OCI-LY7 (cell line): Measurements from ENCODE around the gene FADS3. TPM values are rescaled to one million over a fixed set of nuclear protein-coding genes. Genes with fewer than 3 reads are reported as not detected.

Source experiments
- BruUV-seq: library from RNA; stranded (reverse); fragments of 400-500 nt; replicated peaks from 2 replicates; lab custom pipeline; 2021; lab: Mats Ljungman, UMichigan
- CTCF ChIA-PET: fragments of 300-600 bp; sonication (Branson Sonifier 250); formaldehyde crosslinking; loops from one replicate; lab custom pipeline; 2022; ENCODE audit warnings: antibody characterized with exemption; ENCODE audit not compliant: unreplicated experiment; lab: Charles Lee
- POLR2A ChIA-PET: fragments of 300-600 bp; sonication (Branson Sonifier 250); formaldehyde crosslinking; loops from one replicate; lab custom pipeline; 2022; ENCODE audit warnings: antibody characterized with exemption; lab: Charles Lee
- DNase-seq: peaks from one replicate; pipeline ENCODE4 v3.0.0-alpha.2; 2015; ENCODE audit warnings: low spot score
- H2AFZ ChIP-seq: fragments of 200-600 bp; sonication (generic), shearing (Covaris generic); 2 replicates; pipeline ENCODE4 v1.6.1; 2014; ENCODE audit warnings: mild to moderate bottlenecking, antibody characterized with exemption, low read length, moderate library complexity
- H3K27ac ChIP-seq: fragments of 200-600 bp; sonication (generic); 2 replicates; pipeline ENCODE4 v1.5.1; 2014; ENCODE audit warnings: mixed run types, low read depth, mild to moderate bottlenecking, moderate library complexity, low read length, inconsistent platforms; ENCODE audit not compliant: poor library complexity, severe bottlenecking
- H3K36me3 ChIP-seq: fragments of 200-600 bp; sonication (generic); 2 replicates; pipeline ENCODE4 v1.6.1; 2014; ENCODE audit warnings: mild to moderate bottlenecking, antibody characterized with exemption, low read length, moderate library complexity, mixed read lengths; ENCODE audit not compliant: insufficient read depth
- H3K4me1 ChIP-seq: fragments of 200-600 bp; sonication (generic); 2 replicates; pipeline ENCODE4 v1.5.1; 2014; ENCODE audit warnings: mild to moderate bottlenecking, low read length; ENCODE audit not compliant: insufficient read depth, poor library complexity, severe bottlenecking
- H3K4me2 ChIP-seq: fragments of 200-600 bp; sonication (generic); 2 replicates; pipeline ENCODE4 v1.6.1; 2014; ENCODE audit warnings: mild to moderate bottlenecking, low read length
- H3K4me3 ChIP-seq: fragments of 200-600 bp; sonication (generic); 2 replicates; pipeline ENCODE4 v1.5.1; 2014; ENCODE audit warnings: mild to moderate bottlenecking, low read depth, low read length; ENCODE audit not compliant: poor library complexity, severe bottlenecking
- H3K79me2 ChIP-seq: fragments of 200-600 bp; sonication (generic); 2 replicates; pipeline ENCODE4 v1.6.1; 2016; ENCODE audit warnings: low read depth, mild to moderate bottlenecking, low read length, moderate library complexity, mixed read lengths; ENCODE audit not compliant: insufficient read depth
- H3K9me2 ChIP-seq: fragments of 200-600 bp; sonication (generic); 2 replicates; pipeline ENCODE4 v1.6.1; 2016; ENCODE audit warnings: mild to moderate bottlenecking, low read length, mixed read lengths; ENCODE audit not compliant: insufficient read depth
- H3K9me3 ChIP-seq: fragments of 200-600 bp; sonication (generic); 2 replicates; pipeline ENCODE4 v1.6.1; 2014; ENCODE audit warnings: mild to moderate bottlenecking, mixed run types, low read length, mixed read lengths
- H4K20me1 ChIP-seq: fragments of 200-600 bp; sonication (generic); 2 replicates; pipeline ENCODE4 v1.6.1; 2014; ENCODE audit warnings: mild to moderate bottlenecking, antibody characterized with exemption, low read length, moderate library complexity, mixed read lengths; ENCODE audit not compliant: insufficient read depth
- EZH2phosphoT487 ChIP-seq: fragments of 200-600 bp; sonication (generic); IDR thresholded peaks from 2 replicates; pipeline ENCODE4 v1.6.1; 2018; ENCODE audit warnings: low read depth, borderline replicate concordance, mild to moderate bottlenecking, mixed run types, antibody characterized with exemption, low read length, moderate library complexity, mixed read lengths
- intact Hi-C: fragments of 100-400 bp; cut with micrococcal nuclease; formaldehyde crosslinking; loops from one replicate; pipeline ENCODE4 v1.10.0; 2022; ENCODE audit not compliant: unreplicated experiment
- total RNA-seq, 2 experiments: library from RNA; depleted of rRNA in 1 of 2; stranded (reverse); fragments of >200 nt in 1 of 2; shearing (Covaris generic) in 1 of 2; gene quantifications; 2 replicates each; pipeline ENCODE4 v1.2.3, GENCODE V29; 2014 to 2022
- TF ChIP-seq, protein P1 (sequence below): fragments of 200-600 bp; sonication (generic); conservative IDR thresholded peaks from 2 replicates; pipeline ENCODE4 v1.5.1; 2014; ENCODE audit warnings: mild to moderate bottlenecking, antibody characterized with exemption, low read length, moderate library complexity, mixed read lengths

FADS3 gene
- total RNA-seq, 2 experiments from 2014 or later: 103 to 191 TPM

DNA sequence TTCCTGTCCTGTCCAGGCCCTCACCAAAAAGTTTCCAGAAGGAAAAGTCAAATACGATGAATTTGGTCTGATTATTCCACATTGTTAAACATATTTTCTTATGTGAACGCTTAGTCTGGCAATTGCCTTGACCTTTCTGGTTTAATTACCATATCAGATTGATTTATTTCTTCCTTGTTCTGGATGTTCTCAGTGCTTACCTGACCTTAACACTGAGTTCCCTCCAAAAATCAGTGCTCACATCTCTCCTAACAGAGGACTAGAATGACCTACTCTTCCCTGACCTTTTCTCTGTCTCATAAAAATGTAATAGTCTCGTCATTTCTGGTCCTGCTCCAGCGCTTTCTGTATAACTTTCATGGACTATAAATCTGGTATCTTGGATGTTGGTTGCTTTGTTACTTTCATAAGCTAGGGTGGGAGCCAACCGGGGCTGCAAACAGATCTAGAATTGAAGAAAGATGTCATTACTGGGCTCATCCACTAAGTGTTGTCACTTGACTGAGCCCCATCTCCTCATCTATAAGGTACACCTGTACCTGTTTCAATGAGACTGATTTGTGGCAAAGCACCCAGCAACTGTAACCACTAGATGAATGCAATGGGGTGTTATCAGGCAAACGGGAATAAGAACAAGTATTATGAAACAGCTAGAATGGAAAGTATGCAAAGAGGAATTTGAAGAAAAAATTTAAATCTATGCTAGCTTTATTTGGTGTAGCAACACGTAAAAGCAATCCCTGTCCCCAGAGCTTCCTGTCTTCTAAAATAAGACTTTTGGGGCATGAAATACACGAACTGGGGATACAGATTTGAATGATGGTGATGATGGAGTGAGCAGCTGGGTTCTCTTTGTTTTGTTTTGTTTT lies 60.9 kb downstream of the FADS3 start:
- Histone ChIP-seq H3K9me3 (no peaks in the 10 kb centered on the region), H2AFZ (no peak overlapping the region), H3K4me1 (peaks cover 25% of the 10 kb centered on the region), H3K9me2 (no peaks in the 10 kb centered on the region), H3K27ac (no peak overlapping the region), H3K79me2 (no peaks in the 10 kb centered on the region), H3K4me3 (no peak overlapping the region), H3K4me2 (no peak overlapping the region; the same call in 1 of the 2 replicates), H4K20me1 (no peaks in the 10 kb centered on the region), H3K36me3 (no peaks in the 10 kb centered on the region)
- no peak for DNase-seq
- intact Hi-C loops: no loop called here
- CTCF ChIA-PET: no interaction called here
- no TSS peak for BruUV-seq
- POLR2A ChIA-PET: interaction anchor here (0.6 to 0.8 kb wide), 2 partner anchors 8 to 23 kb away, joined by 3 read pairs; no protein-coding TSS in a partner anchor
- TF ChIP-seq, protein P1, sequence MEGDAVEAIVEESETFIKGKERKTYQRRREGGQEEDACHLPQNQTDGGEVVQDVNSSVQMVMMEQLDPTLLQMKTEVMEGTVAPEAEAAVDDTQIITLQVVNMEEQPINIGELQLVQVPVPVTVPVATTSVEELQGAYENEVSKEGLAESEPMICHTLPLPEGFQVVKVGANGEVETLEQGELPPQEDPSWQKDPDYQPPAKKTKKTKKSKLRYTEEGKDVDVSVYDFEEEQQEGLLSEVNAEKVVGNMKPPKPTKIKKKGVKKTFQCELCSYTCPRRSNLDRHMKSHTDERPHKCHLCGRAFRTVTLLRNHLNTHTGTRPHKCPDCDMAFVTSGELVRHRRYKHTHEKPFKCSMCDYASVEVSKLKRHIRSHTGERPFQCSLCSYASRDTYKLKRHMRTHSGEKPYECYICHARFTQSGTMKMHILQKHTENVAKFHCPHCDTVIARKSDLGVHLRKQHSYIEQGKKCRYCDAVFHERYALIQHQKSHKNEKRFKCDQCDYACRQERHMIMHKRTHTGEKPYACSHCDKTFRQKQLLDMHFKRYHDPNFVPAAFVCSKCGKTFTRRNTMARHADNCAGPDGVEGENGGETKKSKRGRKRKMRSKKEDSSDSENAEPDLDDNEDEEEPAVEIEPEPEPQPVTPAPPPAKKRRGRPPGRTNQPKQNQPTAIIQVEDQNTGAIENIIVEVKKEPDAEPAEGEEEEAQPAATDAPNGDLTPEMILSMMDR: no peak
- TF ChIP-seq EZH2phosphoT487: no peak

DNA sequence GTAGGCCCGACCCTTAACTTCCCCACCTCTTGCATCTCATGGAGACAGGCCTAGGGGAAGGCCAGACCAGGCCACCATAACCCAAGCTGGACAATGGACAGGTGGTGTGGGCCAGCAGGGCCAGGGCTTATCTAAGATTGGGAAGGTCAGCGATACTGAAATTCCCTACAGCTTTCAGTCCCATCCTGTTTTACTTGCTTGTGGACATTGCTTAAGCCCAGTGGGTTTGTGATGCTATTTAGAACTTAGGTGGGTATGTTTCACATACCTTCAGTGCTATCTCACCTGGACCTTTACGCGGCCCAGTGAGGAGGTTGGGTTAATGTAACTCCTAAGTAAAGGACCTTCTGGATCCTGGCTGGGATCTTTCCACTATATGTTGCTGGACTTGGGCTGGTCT lies 61.5 kb downstream of the FADS3 start:
- POLR2A ChIA-PET: no interaction called here
- Histone ChIP-seq H3K4me2 (no peak overlapping the region; the same call in 1 of the 2 replicates), H3K4me3 (no peak overlapping the region), H3K79me2 (no peaks in the 10 kb centered on the region), H3K4me1 (peaks cover 18% of the 10 kb centered on the region), H3K36me3 (no peaks in the 10 kb centered on the region), H3K9me3 (no peaks in the 10 kb centered on the region), H3K9me2 (no peaks in the 10 kb centered on the region), H3K27ac (no peak overlapping the region), H4K20me1 (no peaks in the 10 kb centered on the region), H2AFZ (no peak overlapping the region)
- no TSS peak for BruUV-seq
- no peak for DNase-seq
- TF ChIP-seq EZH2phosphoT487: no peak
- TF ChIP-seq, protein P1: no peak
- intact Hi-C loops: no loop called here
- CTCF ChIA-PET: no interaction called here
